IMR-90 (cell line): ENCODE measurements around the gene TMEM63B. TPM values are rescaled to one million over a fixed set of nuclear protein-coding genes. Genes with fewer than 3 reads are reported as not detected.

ENCODE experiments used
- ATAC-seq: fragments of 200-7000 bp; cut with Tn5 transposase; 2 replicates; pipeline ENCODE4 v1.9.1; 2020; ENCODE audit warnings: low read depth, mild to moderate bottlenecking, moderate library complexity
- BruUV-seq: library from RNA; stranded (reverse); fragments of 400-500 nt; replicated peaks from 2 replicates; lab custom pipeline; 2021; lab: Mats Ljungman, UMichigan
- CTCF ChIA-PET: fragments of 300-600 bp; formaldehyde crosslinking; extraction: SDS; loops from one replicate; lab custom pipeline; 2021; ENCODE audit warnings: antibody characterized with exemption; lab: Yijun Ruan, JAX
- POLR2A ChIA-PET: fragments of 300-600 bp; sonication (Branson Sonifier 250); formaldehyde crosslinking; loops from one replicate; lab custom pipeline; 2022; ENCODE audit warnings: antibody characterized with exemption; ENCODE audit not compliant: unreplicated experiment; lab: Charles Lee
- DNase-seq: peaks from one replicate; pipeline ENCODE4 v3.0.0; 2013
- H2AFZ ChIP-seq: replicated peaks from 2 replicates; pipeline ENCODE3; 2013; ENCODE audit warnings: low read length, mild to moderate bottlenecking; ENCODE audit not compliant: poor library complexity
- H2AK5ac ChIP-seq: 2 replicates; pipeline ENCODE4 v1.6.1; 2013; ENCODE audit warnings: low read depth, low read length, inconsistent platforms
- H2AK9ac ChIP-seq: replicated peaks from 2 replicates; pipeline ENCODE3; 2013; ENCODE audit warnings: mild to moderate bottlenecking, low read depth, low read length, moderate library complexity; ENCODE audit not compliant: poor library complexity
- H2BK120ac ChIP-seq: 2 replicates; pipeline ENCODE4 v1.6.1; 2013; ENCODE audit warnings: low read depth, low read length, inconsistent platforms
- H2BK15ac ChIP-seq: 3 replicates; pipeline ENCODE4 v1.6.1; 2013; ENCODE audit warnings: low read depth, low read length, inconsistent platforms
- H2BK20ac ChIP-seq: 2 replicates; pipeline ENCODE4 v1.6.1; 2013; ENCODE audit warnings: low read depth, mild to moderate bottlenecking, inconsistent platforms, low read length, moderate library complexity
- H2BK5ac ChIP-seq: 2 replicates; pipeline ENCODE4 v1.6.1; 2013; ENCODE audit warnings: mild to moderate bottlenecking, low read depth, low read length, inconsistent platforms; ENCODE audit not compliant: poor library complexity, severe bottlenecking
- H3K14ac ChIP-seq: replicated peaks from 2 replicates; pipeline ENCODE4 v1.6.1; 2013; ENCODE audit warnings: low read depth, low read length, inconsistent platforms
- H3K18ac ChIP-seq: 2 replicates; pipeline ENCODE4 v1.6.1; 2013; ENCODE audit warnings: low read depth, low read length, control low read depth
- H3K23ac ChIP-seq: 2 replicates; pipeline ENCODE4 v1.6.1; 2013; ENCODE audit warnings: low read depth, low read length, inconsistent platforms
- H3K27ac ChIP-seq: 2 replicates; pipeline ENCODE4 v1.5.1; 2013; ENCODE audit warnings: mild to moderate bottlenecking, control low read depth, low read length; ENCODE audit not compliant: insufficient read depth
- H3K27me3 ChIP-seq: 2 replicates; pipeline ENCODE4 v1.6.1; 2013; ENCODE audit warnings: low read length; ENCODE audit not compliant: control insufficient read depth, insufficient read depth
- H3K36me3 ChIP-seq: 2 replicates; pipeline ENCODE4 v1.6.1; 2013; ENCODE audit warnings: low read length, mixed read lengths; ENCODE audit not compliant: control insufficient read depth, insufficient read depth
- H3K4ac ChIP-seq: 2 replicates; pipeline ENCODE4 v1.6.1; 2013; ENCODE audit warnings: low read depth, low read length, inconsistent platforms
- H3K4me1 ChIP-seq: 2 replicates; pipeline ENCODE4 v1.6.1; 2013; ENCODE audit warnings: low read length, mixed read lengths; ENCODE audit not compliant: control insufficient read depth, insufficient read depth
- H3K4me2 ChIP-seq: 2 replicates; pipeline ENCODE4 v1.6.1; 2013; ENCODE audit warnings: low read depth, mild to moderate bottlenecking, control low read depth, low read length, moderate library complexity
- H3K4me3 ChIP-seq: 2 replicates; pipeline ENCODE4 v1.5.1; 2013; ENCODE audit warnings: low read depth, mild to moderate bottlenecking, control low read depth, low read length, moderate library complexity; ENCODE audit not compliant: insufficient read depth
- H3K56ac ChIP-seq: 2 replicates; pipeline ENCODE4 v1.6.1; 2013; ENCODE audit warnings: low read length, inconsistent platforms; ENCODE audit not compliant: insufficient read depth; ENCODE audit errors: extremely low read depth
- H3K79me1 ChIP-seq, 2 experiments: 2 replicates each; pipeline ENCODE4 v1.6.1; 2013; ENCODE audit warnings: low read length in 2 of 2, inconsistent platforms in 1 of 2, low read depth in 1 of 2
- H3K9ac ChIP-seq: 2 replicates; pipeline ENCODE4 v1.6.1; 2013; ENCODE audit warnings: low read depth, low read length, control low read depth
- H3K9me1 ChIP-seq: 2 replicates; pipeline ENCODE4 v1.6.1; 2013; ENCODE audit warnings: low read length, inconsistent platforms; ENCODE audit not compliant: insufficient read depth
- H3K9me3 ChIP-seq: 2 replicates; pipeline ENCODE4 v1.6.1; 2013; ENCODE audit warnings: low read length; ENCODE audit not compliant: control insufficient read depth, insufficient read depth
- H4K20me1 ChIP-seq: 2 replicates; pipeline ENCODE4 v1.6.1; 2013; ENCODE audit warnings: low read length, inconsistent platforms; ENCODE audit not compliant: insufficient read depth
- H4K5ac ChIP-seq: 2 replicates; pipeline ENCODE4 v1.6.1; 2013; ENCODE audit warnings: mild to moderate bottlenecking, low read depth, low read length, control low read depth
- H4K8ac ChIP-seq, 2 experiments: 2 replicates each; pipeline ENCODE4 v1.6.1; 2013; ENCODE audit warnings: low read depth in 2 of 2, low read length in 2 of 2, control low read depth in 1 of 2, inconsistent platforms in 1 of 2
- H4K91ac ChIP-seq: 2 replicates; pipeline ENCODE4 v1.6.1; 2013; ENCODE audit warnings: low read depth, low read length, inconsistent platforms; ENCODE audit not compliant: insufficient read depth
- CEBPB ChIP-seq: IDR thresholded peaks from 2 replicates; pipeline ENCODE4 v1.6.1; 2012; ENCODE audit warnings: low read depth, low read length, improper control_type of control experiment
- CHD1 ChIP-seq: IDR thresholded peaks from 2 replicates; pipeline ENCODE4 v1.6.1; 2012; ENCODE audit warnings: low read depth, low read length, improper control_type of control experiment
- CTCF ChIP-seq: conservative IDR thresholded peaks from 2 replicates; pipeline ENCODE4 v1.5.1; 2012; ENCODE audit warnings: mild to moderate bottlenecking, low read depth, low read length, improper control_type of control experiment
- ELK1 ChIP-seq: fragments of 150-350 bp; IDR thresholded peaks from 2 replicates; pipeline ENCODE4 v1.6.1; 2016; ENCODE audit warnings: low read depth, mild to moderate bottlenecking, low read length, moderate library complexity, borderline replicate concordance
- FOS ChIP-seq: fragments of 150-350 bp; IDR thresholded peaks from 2 replicates; pipeline ENCODE4 v1.6.1; 2016; ENCODE audit warnings: low read depth, low read length
- MAZ ChIP-seq: IDR thresholded peaks from 2 replicates; pipeline ENCODE4 v1.6.1; 2012; ENCODE audit warnings: low read depth, mild to moderate bottlenecking, low read length, improper control_type of control experiment, moderate library complexity, borderline replicate concordance
- MXI1 ChIP-seq: IDR thresholded peaks from 2 replicates; pipeline ENCODE4 v1.6.1; 2012; ENCODE audit warnings: low read depth, mild to moderate bottlenecking, low read length, moderate library complexity, borderline replicate concordance
- NFE2L2 ChIP-seq: fragments of 150-350 bp; IDR thresholded peaks from 2 replicates; pipeline ENCODE4 v1.6.1; 2016; ENCODE audit warnings: low read depth, mild to moderate bottlenecking, low read length
- POLR2A ChIP-seq: IDR thresholded peaks from 2 replicates; pipeline ENCODE4 v1.6.1; 2012; ENCODE audit warnings: mild to moderate bottlenecking, low read depth, low read length
- RAD21 ChIP-seq: IDR thresholded peaks from 2 replicates; pipeline ENCODE4 v1.6.1; 2012; ENCODE audit warnings: low read length, improper control_type of control experiment
- RCOR1 ChIP-seq: IDR thresholded peaks from 2 replicates; pipeline ENCODE4 v1.6.1; 2012; ENCODE audit warnings: mild to moderate bottlenecking, low read length, improper control_type of control experiment; ENCODE audit not compliant: insufficient replicate concordance
- RFX5 ChIP-seq: IDR thresholded peaks from 2 replicates; pipeline ENCODE4 v1.8.0; 2012; ENCODE audit warnings: low read depth, mild to moderate bottlenecking, low read length, moderate library complexity
- SMC3 ChIP-seq: fragments of 150-350 bp; IDR thresholded peaks from 2 replicates; pipeline ENCODE4 v1.6.1; 2016; ENCODE audit warnings: low read depth, mild to moderate bottlenecking, antibody characterized with exemption, low read length, moderate library complexity
- WGBS, 2 experiments: methylation state at CpG; one replicate each; pipeline versions ENCODE4 v1.1.5 to v1.1.7; 2013; ENCODE audit warnings: missing lambda C conversion rate in 2 of 2; ENCODE audit not compliant: insufficient read length in 1 of 2; ENCODE audit errors: extremely low coverage in 2 of 2; 5-methylcytosine and 5-hydroxymethylcytosine counted together
- dilution Hi-C: fragments of 300-500 bp; cut with HindIII; formaldehyde crosslinking; loops from one replicate; pipeline ENCODE4 v1.14.3; 2018; ENCODE audit warnings: low sequenced_read_pairs; ENCODE audit not compliant: unreplicated experiment
- in situ Hi-C: fragments of 300-500 bp; cut with MboI; formaldehyde crosslinking; loops from 3 replicates; pipeline ENCODE4 v1.14.3; 2019; ENCODE audit warnings: low sequenced_read_pairs, inconsistent platforms, mixed read lengths
- intact Hi-C: fragments of 100-400 bp; cut with micrococcal nuclease; formaldehyde crosslinking; loops from 2 replicates; pipeline ENCODE4 v1.10.0; 2022
- polyA plus RNA-seq, 3 experiments: library from polyadenylated mRNA; depleted of rRNA; stranded (reverse); fragments of >200 nt; gene quantifications; 2 replicates each; pipeline ENCODE4 v1.2.3, GENCODE V29; 2012; ENCODE audit warnings: low replicate concordance in 1 of 3
- total RNA-seq: library from RNA; depleted of rRNA; stranded (reverse); fragments of >200 nt; gene quantifications from 2 replicates; pipeline ENCODE4 v1.2.3, GENCODE V29; 2012

TMEM63B gene
- total and polyA plus RNA-seq, 2 of the 4 experiments (the other 2 are of a cell fraction) = 12.2 to 42.6 TPM

- Histone ChIP-seq H3K23ac (no peak overlapping the region), H3K4me1 (no peaks in the 10 kb centered on the region), H2BK15ac (no peak overlapping the region), H3K36me3 (peaks cover 59% of the 10 kb centered on the region), H3K9ac (no peak overlapping the region), H3K14ac (no peak overlapping the region), H3K9me3 (no peaks in the 10 kb centered on the region), H3K27ac (no peak overlapping the region), H4K91ac (no peak overlapping the region), H4K5ac (no peak overlapping the region), H2BK20ac (no peak overlapping the region), H3K4ac (no peak overlapping the region), H3K56ac (no peak overlapping the region), H4K8ac (no peak overlapping the region), H3K4me3 (no peak overlapping the region), H2AK5ac (no peak overlapping the region), H3K9me1 (0 out of 2 replicates have a peak, but pooled peaks cover 3% of the 10 kb centered on the region), H3K79me1 (no peaks in the 10 kb centered on the region), H2BK120ac (no peak overlapping the region), H2BK5ac (no peak overlapping the region), H3K4me2 (no peak overlapping the region), H3K27me3 (no peaks in the 10 kb centered on the region), H2AK9ac (no peak overlapping the region), H3K18ac (no peak overlapping the region), H2AFZ (no peak overlapping the region), H4K20me1 (no peaks in the 10 kb centered on the region)
- intact Hi-C loops (no loop called here), dilution Hi-C loops (no loop called here), in situ Hi-C loops (loop anchor here (5.0 kb wide), 1 partner anchor 41 kb away; no protein-coding TSS in a partner anchor)
- ChIA-PET CTCF (interaction anchor here (0.9 kb wide), 1 partner anchor 47 kb away, joined by 4 read pairs; no protein-coding TSS in a partner anchor), POLR2A (no interaction called here)
- no peak for TF ChIP-seq ELK1
- no peak for TF ChIP-seq RFX5
- TF ChIP-seq RCOR1 = no peak
- TF ChIP-seq CEBPB = no peak
- TF ChIP-seq MXI1 = no peak
- no peak for TF ChIP-seq CTCF
- TF ChIP-seq POLR2A = no peak
- no peak for TF ChIP-seq FOS
- TF ChIP-seq CHD1 = no peak
- TF ChIP-seq RAD21 = no peak
- TF ChIP-seq MAZ = no peak
- TF ChIP-seq NFE2L2 = no peak
- TF ChIP-seq SMC3 = no peak
- no TSS peak for BruUV-seq
- ATAC-seq (no peak), DNase-seq (no peak)
- WGBS, 2 experiments = no CpG with 5 or more reads among the region's 1 CpG
Measured at GRCh38 chr6:44143731-44144130, 16.4 kb downstream of the TMEM63B start.
